Measurements from ENCODE around the gene RSPH10B.
"Not testable (repeated sequence)": the region's sequence is repeated elsewhere in the genome, so short reads cannot be mapped to it uniquely, and the experiment has no call there.

RSPH10B gene

GRCh38 chr7:5884431-5884830 is 86.1 kb downstream of the RSPH10B start:
- not testable (repeated sequence) for H3K9ac ChIP-seq (ENCODE audit: low read length); H3K27ac ChIP-seq (ENCODE audit: low read depth, low read length); H2AFZ ChIP-seq (ENCODE audit: low read depth, low read length, severe bottlenecking)

GRCh38 chr7:5880106-5880505 is 90.4 kb downstream of the RSPH10B start:
- not testable (repeated sequence) for H2AFZ ChIP-seq (ENCODE audit: low read depth, low read length, severe bottlenecking); H3K79me2 ChIP-seq (ENCODE audit: insufficient read depth, low read length); H3F3A ChIP-seq (ENCODE audit: insufficient read depth); H3K27ac ChIP-seq (ENCODE audit: low read depth, low read length); H3K9ac ChIP-seq (ENCODE audit: low read length); H3K27me3 ChIP-seq (ENCODE audit: low read length); H3K36me3 ChIP-seq (ENCODE audit: low read length); H3K4me3 ChIP-seq (ENCODE audit: insufficient read depth, low read length, poor library complexity, severe bottlenecking); H3K4me2 ChIP-seq (ENCODE audit: low read depth, low read length, poor library complexity, severe bottlenecking); H3K9me3 ChIP-seq (ENCODE audit: insufficient read depth, low read length); H4K20me1 ChIP-seq (ENCODE audit: low read depth, low read length); H3K9me2 ChIP-seq (replicated peaks; ENCODE audit: insufficient read depth, low read length)

More at GRCh38 chr7:5884431-5884830, 86.1 kb downstream of the RSPH10B start:
- H3K36me3 ChIP-seq (ENCODE audit: low read length); H3K4me2 ChIP-seq (ENCODE audit: low read depth, low read length, poor library complexity, severe bottlenecking); H4K20me1 ChIP-seq (ENCODE audit: low read depth, low read length); H3K9me3 ChIP-seq (ENCODE audit: insufficient read depth, low read length); H3K9me2 ChIP-seq (replicated peaks; ENCODE audit: insufficient read depth, low read length); H3F3A ChIP-seq (ENCODE audit: insufficient read depth); H3K79me2 ChIP-seq (ENCODE audit: insufficient read depth, low read length); H3K27me3 ChIP-seq (ENCODE audit: low read length); H3K4me3 ChIP-seq (ENCODE audit: insufficient read depth, low read length, poor library complexity, severe bottlenecking): not testable (repeated sequence)

DNA sequence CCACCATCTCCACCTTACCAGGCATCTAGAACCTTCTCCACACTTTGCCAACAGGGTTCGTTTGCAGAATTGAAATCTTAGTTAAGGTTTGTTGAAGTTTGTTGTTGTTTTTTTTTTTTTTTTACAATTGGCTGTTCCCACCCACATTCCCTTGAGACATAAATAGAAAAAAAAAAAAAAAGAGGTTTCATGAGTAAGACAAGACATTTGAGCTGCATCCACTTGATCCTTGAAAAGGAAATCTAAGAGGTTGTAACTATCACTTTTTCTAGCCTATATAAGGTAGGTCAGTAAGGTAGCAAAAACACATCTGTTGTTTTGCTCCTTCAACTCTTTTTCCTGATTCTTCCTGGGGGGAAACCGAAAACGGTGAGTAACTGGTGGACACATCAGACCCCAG is 90.9 kb downstream of the RSPH10B start:
- not testable (repeated sequence) for H3K27ac ChIP-seq (ENCODE audit: low read depth, low read length)

More for the DNA sequence above, 90.9 kb downstream of the RSPH10B start:
- H2AFZ ChIP-seq (ENCODE audit: low read depth, low read length, severe bottlenecking); H3F3A ChIP-seq (ENCODE audit: insufficient read depth); H3K79me2 ChIP-seq (ENCODE audit: insufficient read depth, low read length); H3K27me3 ChIP-seq (ENCODE audit: low read length); H3K9ac ChIP-seq (ENCODE audit: low read length); H3K9me3 ChIP-seq (ENCODE audit: insufficient read depth, low read length); H3K9me2 ChIP-seq (replicated peaks; ENCODE audit: insufficient read depth, low read length); H3K4me2 ChIP-seq (ENCODE audit: low read depth, low read length, poor library complexity, severe bottlenecking); H3K4me3 ChIP-seq (ENCODE audit: insufficient read depth, low read length, poor library complexity, severe bottlenecking); H4K20me1 ChIP-seq (ENCODE audit: low read depth, low read length); H3K36me3 ChIP-seq (ENCODE audit: low read length): not testable (repeated sequence)
